Globus pallidus (tissue), 1 donor: ENCODE results near the gene ATP6V1F.
A peak's percentile ranks its signal among the peaks of the same experiment; 100 is the strongest.

ENCODE experiments used
- DNase-seq: peaks from one replicate; pipeline ENCODE4 v3.0.0-alpha.2; 2015; ENCODE audit warnings: low spot score

ATP6V1F gene

GRCh38 chr7:128868624-128869137, 6.0 kb downstream of the ATP6V1F start:
- no peak for DNase-seq

- peak; percentile 28 for DNase-seq
These were observed 6.7 kb downstream of the ATP6V1F start for GRCh38 chr7:128869138-128869943.

GRCh38 chr7:128869944-128870285, 7.3 kb downstream of the ATP6V1F start:
- no peak for DNase-seq

GRCh38 chr7:128871050-128871449, 8.4 kb downstream of the ATP6V1F start:
- no peak for DNase-seq

- no peak for DNase-seq
These were observed 9.8 kb downstream of the ATP6V1F start for GRCh38 chr7:128872394-128872824.

GRCh38 chr7:128873234-128873633, 10.6 kb downstream of the ATP6V1F start:
- peak; percentile 15 for DNase-seq

- no peak for DNase-seq
These were observed 11.7 kb downstream of the ATP6V1F start for GRCh38 chr7:128874140-128875031.

GRCh38 chr7:128875523-128875948, 12.9 kb downstream of the ATP6V1F start:
- DNase-seq: no peak

- no peak for DNase-seq
These were observed 13.5 kb downstream of the ATP6V1F start for GRCh38 chr7:128876127-128876526.

GRCh38 chr7:128876586-128876977, 13.9 kb downstream of the ATP6V1F start:
- DNase-seq: no peak

GRCh38 chr7:128876978-128877755, 14.5 kb downstream of the ATP6V1F start:
- DNase-seq: no peak

- DNase-seq: no peak
These were observed 15.1 kb downstream of the ATP6V1F start for GRCh38 chr7:128877756-128878120.

GRCh38 chr7:128878226-128879105, 15.8 kb downstream of the ATP6V1F start:
- no peak for DNase-seq

GRCh38 chr7:128879461-128879938, 16.8 kb downstream of the ATP6V1F start:
- DNase-seq: no peak

GRCh38 chr7:128879939-128880746, 17.5 kb downstream of the ATP6V1F start:
- DNase-seq: peak; percentile 64

GRCh38 chr7:128880791-128881457, 18.3 kb downstream of the ATP6V1F start:
- DNase-seq: no peak

- no peak for DNase-seq
These were observed 18.9 kb downstream of the ATP6V1F start for GRCh38 chr7:128881458-128882125.

- no peak for DNase-seq
These were observed 19.5 kb downstream of the ATP6V1F start for GRCh38 chr7:128882134-128882533.
